SK-N-SH (cell line): ENCODE measurements around the gene FLRT2.

Experiments
- CHD2 ChIP-seq: fragments of 150-350 bp; IDR thresholded peaks from 2 replicates; pipeline ENCODE4 v1.6.1; 2018; ENCODE audit warnings: low read length; ENCODE audit not compliant: partially characterized antibody
- CTCF ChIP-seq: fragments of 200-600 bp; sonication (generic); IDR thresholded peaks from 2 replicates; pipeline ENCODE4 v1.6.1; 2017; ENCODE audit warnings: antibody characterized with exemption, mild to moderate bottlenecking, moderate library complexity
- ELF1 ChIP-seq: IDR thresholded peaks from 2 replicates; pipeline ENCODE4 v1.4.0; 2012
- EZH2phosphoT487 ChIP-seq: fragments of 200-600 bp; sonication (generic); IDR thresholded peaks from 2 replicates; pipeline ENCODE4 v1.6.1; 2017; ENCODE audit warnings: low read depth, mixed run types, mild to moderate bottlenecking, antibody characterized with exemption, moderate library complexity, borderline replicate concordance
- GABPA ChIP-seq: IDR thresholded peaks from 2 replicates; pipeline ENCODE4 v1.4.0; 2012; ENCODE audit warnings: low read depth, mild to moderate bottlenecking
- GATA2 ChIP-seq: sonication (generic); formaldehyde crosslinking; IDR thresholded peaks from 2 replicates; pipeline ENCODE4 v1.5.0; 2020; ENCODE audit warnings: mild to moderate bottlenecking, missing genetic modification reagents
- POLR2AphosphoS5 ChIP-seq: IDR thresholded peaks from 2 replicates; pipeline ENCODE4 v1.6.1; 2012; ENCODE audit warnings: low read depth, low read length
- RAD21 ChIP-seq: IDR thresholded peaks from 2 replicates; pipeline ENCODE4 v1.6.1; 2012; ENCODE audit warnings: mild to moderate bottlenecking, low read length
- RFX5 ChIP-seq: IDR thresholded peaks from 2 replicates; pipeline ENCODE4 v1.6.1; 2012; ENCODE audit warnings: mild to moderate bottlenecking, improper control_type of control experiment, low read length
- SIN3A ChIP-seq: IDR thresholded peaks from 2 replicates; pipeline ENCODE4 v1.6.1; 2012; ENCODE audit warnings: low read depth, mild to moderate bottlenecking, low read length, moderate library complexity, borderline replicate concordance

DNA sequence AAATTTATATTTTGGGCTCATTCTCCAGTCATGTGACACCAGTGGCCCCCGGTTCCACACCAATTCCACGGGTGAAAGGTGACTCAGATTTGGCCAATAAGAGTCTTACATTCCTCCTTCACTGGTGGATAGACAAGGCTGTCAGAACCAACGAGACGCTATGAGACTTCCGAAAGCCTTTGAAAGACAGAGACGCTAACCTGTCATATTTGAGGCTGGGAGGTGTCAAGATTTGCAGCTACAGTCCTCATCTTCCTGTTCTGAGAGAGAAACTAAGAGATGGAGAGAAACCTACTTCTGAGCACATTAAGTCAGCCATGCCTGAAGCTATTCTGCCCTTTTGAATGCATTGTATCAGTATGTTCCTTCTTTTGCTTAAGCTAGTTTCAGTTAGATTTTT is 171.2 kb downstream of the FLRT2 start:
- TF ChIP-seq CTCF (no peak), RFX5 (no peak), RAD21 (no peak), ELF1 (no peak), GABPA (no peak), EZH2phosphoT487 (no peak), GATA2 (CRISPR knock-in tag) (no peak), CHD2 (no peak), POLR2AphosphoS5 (no peak), SIN3A (no peak)
